Stimulated activated CD8-positive, alpha-beta memory T cell treated with anti-CD3 and anti-CD28 coated beads, Interleukin-15, amount 100 ng/mL, for 48 hours (primary cell): ENCODE results near the gene RCN1.

Source experiments
- DNase-seq, 2 donors: peaks; one replicate each; pipeline ENCODE4 v3.0.0-alpha.2; 2020; ENCODE audit warnings: low read depth in 2 of 2

Gene RCN1

DNA sequence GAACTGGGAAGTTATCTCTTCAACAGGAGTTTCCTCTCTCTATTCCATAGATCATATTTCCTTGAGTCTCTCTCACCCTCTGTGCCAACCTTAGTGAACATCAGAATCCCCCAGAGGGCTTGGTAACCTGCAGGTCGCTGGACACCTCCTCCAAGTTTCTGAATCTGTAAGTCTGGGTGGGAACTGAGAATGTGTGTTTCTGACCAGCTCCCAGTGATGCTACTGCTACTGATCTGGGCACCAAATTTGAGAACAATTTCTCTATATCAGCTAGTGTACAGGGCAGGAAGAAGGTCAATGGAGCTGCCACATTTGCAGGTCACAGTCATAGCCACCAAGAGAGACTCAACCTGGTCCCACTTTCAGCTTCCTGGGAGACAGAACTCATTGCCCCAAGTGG, 62.9 kb downstream of the RCN1 start:
- no peak for DNase-seq

DNA sequence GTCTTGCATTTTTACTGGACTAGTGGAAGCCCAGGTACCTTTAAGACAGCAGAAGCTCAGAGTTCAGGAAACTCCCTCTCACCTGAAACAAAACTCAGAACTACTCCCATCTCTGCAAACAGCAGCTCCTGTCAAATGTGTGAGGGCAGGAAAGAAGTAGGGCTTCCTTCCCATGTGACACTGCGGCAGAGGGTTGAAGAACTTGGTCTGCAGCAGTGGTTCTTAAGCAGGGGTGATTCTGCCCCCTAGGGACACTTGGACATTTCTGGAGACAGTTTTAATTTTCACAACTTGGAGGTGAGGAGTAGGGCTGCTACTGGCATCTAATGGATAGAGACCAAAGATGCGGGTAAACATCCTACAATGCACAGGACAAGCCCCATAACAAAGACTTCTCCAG, 63.4 kb downstream of the RCN1 start:
- DNase-seq = no peak
